ENCODE measurements around the gene KCNN3.

DNA sequence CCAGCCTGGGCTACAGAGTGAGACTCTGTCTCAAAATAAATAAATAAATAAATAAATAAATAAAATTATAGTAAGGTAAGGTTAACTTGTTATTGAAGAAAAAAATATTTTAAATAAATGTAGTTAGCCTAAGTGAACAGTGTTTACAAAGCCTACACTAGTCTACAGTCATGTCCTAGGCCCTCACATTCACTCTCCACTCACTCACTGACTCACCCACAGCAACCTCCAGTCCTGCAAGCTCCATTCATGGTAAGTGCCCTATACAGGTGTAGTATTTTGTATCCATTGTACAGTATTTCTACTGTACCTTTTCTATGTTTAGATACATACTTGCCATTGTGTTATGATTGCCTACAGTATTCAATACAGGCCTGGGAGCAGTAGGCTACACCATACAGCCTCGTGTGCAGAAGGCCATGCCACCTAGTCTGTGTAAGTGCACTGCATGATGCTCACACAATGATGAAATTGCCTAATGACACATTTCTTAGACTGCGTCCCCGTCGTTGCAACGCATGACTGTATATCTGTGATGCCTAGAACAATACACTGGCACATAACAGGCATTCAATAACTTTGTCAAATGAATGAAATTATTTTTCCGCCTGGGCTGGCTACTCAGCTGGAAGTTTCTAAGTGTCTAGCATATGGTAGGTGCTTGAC is 14.8 kb downstream of the KCNN3 start:
- TF ChIP-seq, protein P1, sequence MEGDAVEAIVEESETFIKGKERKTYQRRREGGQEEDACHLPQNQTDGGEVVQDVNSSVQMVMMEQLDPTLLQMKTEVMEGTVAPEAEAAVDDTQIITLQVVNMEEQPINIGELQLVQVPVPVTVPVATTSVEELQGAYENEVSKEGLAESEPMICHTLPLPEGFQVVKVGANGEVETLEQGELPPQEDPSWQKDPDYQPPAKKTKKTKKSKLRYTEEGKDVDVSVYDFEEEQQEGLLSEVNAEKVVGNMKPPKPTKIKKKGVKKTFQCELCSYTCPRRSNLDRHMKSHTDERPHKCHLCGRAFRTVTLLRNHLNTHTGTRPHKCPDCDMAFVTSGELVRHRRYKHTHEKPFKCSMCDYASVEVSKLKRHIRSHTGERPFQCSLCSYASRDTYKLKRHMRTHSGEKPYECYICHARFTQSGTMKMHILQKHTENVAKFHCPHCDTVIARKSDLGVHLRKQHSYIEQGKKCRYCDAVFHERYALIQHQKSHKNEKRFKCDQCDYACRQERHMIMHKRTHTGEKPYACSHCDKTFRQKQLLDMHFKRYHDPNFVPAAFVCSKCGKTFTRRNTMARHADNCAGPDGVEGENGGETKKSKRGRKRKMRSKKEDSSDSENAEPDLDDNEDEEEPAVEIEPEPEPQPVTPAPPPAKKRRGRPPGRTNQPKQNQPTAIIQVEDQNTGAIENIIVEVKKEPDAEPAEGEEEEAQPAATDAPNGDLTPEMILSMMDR (IDR thresholded peaks at IDR 0.05): no peak
- TF ChIP-seq ZFX (IDR thresholded peaks at IDR 0.05; ENCODE audit: borderline replicate concordance): no peak
